Amniotic stem cell (primary cell): Measurements from ENCODE around the gene VPS51.
"Not testable (repeated sequence)": the region's sequence is repeated elsewhere in the genome, so short reads cannot be mapped to it uniquely, and the experiment has no call there.

ENCODE experiments used
- DNase-seq: peaks from one replicate; lab custom pipeline; 2025; lab: John Stamatoyannopoulos, UW

Gene VPS51

DNA sequence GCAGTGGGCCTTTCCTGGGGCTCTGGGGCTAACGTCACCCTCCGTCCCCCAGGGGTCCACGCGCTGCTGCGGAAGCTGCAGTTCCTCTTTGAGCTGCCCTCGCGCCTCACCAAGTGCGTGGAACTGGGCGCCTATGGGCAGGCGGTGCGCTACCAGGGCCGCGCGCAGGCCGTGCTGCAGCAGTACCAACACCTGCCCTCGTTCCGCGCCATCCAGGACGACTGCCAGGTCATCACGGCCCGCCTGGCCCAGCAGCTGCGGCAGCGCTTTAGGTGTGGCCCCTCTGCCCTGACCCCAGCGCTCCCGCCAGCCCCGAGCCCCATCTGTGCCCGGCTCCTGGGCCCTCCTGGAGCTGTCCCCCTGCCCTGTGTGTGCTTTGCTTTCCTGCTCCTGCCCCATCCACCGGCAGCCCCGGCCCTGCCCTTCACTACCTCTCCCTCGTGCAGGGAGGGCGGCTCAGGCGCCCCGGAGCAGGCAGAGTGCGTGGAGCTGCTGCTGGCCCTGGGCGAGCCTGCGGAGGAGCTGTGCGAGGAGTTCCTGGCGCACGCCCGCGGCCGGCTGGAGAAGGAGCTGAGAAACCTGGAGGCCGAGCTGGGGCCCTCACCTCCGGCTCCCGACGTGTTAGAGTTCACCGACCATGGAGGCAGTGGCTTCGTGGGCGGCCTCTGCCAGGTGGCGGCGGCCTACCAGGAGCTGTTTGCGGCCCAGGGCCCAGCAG lies 11.9 kb downstream of the VPS51 start:
- DNase-seq = no peak

DNA sequence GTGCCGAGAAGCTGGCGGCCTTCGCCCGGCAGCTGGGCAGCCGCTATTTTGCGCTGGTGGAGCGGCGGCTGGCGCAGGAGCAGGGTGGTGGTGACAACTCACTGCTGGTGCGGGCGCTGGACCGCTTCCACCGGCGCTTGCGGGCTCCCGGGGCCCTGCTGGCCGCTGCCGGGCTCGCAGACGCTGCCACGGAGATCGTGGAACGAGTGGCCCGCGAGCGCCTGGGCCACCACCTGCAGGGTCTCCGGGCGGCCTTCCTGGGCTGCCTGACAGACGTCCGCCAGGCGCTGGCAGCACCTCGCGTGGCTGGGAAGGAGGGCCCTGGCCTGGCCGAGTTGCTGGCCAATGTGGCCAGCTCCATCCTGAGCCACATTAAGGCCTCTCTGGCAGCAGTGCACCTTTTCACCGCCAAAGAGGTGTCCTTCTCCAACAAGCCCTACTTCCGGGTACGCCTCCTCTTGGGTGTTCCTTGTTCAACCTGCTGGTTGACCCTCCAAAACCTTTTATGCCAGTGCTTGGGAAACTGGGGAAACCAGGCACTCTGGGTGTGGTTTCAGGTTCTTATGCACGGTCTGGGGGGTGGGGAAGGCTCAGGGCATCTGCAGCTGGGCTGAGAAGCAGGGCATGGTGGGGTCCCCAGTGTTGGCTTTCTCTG lies 12.6 kb downstream of the VPS51 start:
- DNase-seq = no peak

DNA sequence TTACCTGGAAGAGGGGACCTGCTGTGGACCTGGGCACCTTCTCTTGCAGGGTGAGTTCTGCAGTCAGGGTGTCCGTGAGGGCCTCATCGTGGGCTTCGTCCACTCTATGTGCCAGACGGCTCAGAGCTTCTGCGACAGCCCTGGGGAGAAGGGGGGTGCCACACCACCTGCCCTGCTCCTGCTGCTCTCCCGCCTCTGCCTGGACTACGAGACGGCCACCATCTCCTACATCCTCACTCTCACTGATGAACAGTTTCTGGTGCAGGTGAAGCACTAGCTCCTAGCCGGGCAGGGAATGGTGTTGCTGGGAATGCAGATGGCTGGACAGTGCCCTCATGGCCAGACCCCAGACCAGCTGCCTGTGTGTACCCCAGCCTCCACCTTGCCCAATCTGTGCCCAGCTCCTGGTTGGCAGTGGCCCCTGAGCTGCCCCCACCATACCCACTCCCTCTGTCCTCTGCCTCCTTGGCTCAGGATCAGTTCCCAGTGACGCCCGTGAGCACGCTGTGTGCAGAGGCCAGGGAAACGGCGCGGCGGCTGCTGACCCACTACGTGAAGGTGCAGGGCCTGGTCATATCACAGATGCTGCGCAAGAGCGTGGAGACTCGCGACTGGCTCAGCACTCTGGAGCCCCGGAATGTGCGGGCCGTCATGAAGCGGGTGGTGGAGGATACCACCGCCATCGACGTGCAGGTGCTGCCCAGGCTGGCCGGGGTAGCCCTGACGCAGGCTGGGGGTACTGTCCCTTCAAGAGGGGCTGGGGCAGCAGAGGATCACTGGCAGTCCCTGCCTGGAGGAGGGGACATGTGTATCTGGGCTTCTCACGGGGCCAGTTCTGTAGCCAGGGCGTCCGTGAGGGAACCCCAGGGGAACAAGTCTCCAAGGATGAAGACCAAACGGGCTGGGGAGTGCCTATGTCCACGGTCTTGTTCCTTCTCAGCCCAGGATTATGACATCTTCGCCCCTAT lies 13.5 kb downstream of the VPS51 start:
- DNase-seq = no peak

DNA sequence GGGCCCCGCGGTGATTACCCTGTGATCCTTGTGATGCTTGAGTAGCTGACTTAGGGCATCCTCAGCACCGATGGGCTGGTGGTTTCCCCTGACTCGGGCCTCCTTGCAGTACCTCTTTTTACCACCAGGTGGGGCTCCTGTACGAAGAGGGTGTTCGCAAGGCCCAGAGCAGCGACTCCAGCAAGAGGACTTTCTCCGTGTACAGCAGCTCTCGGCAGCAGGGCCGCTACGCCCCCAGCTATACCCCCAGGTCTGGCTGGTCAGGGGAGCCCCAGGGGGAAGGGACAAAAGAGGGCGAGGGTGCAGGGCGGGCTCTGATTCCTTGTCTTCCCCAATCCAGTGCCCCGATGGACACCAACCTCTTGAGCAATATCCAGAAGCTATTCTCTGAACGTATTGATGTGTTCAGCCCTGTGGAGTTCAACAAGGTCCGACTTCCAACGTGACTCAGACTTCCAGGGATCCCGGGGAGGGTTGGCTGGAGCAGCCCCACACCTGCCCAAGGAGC lies 14.4 kb downstream of the VPS51 start:
- DNase-seq = peak; percentile 55

DNA sequence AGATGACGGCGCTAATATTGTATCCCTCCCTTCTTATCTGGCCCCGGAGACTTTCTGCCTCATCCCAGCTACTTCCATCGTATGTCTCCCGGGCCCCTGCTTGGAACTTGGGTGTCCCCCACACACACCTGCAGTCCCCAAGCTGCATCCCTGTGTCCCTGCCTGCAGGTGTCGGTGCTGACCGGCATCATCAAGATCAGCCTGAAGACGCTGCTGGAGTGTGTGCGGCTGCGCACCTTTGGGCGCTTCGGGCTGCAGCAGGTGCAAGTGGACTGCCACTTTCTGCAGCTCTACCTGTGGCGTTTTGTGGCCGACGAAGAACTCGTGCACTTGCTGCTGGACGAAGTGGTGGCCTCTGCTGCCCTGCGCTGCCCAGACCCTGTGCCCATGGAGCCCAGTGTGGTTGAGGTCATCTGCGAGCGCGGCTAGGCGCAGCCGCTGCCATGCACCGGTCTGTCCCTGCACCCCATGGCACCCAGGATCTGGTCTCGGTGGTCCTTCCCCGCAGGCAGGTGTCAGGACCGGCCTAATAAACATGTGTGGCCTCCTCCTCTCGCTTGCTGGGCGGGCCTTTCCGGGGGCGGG lies 15.2 kb downstream of the VPS51 start:
- no peak for DNase-seq

DNA sequence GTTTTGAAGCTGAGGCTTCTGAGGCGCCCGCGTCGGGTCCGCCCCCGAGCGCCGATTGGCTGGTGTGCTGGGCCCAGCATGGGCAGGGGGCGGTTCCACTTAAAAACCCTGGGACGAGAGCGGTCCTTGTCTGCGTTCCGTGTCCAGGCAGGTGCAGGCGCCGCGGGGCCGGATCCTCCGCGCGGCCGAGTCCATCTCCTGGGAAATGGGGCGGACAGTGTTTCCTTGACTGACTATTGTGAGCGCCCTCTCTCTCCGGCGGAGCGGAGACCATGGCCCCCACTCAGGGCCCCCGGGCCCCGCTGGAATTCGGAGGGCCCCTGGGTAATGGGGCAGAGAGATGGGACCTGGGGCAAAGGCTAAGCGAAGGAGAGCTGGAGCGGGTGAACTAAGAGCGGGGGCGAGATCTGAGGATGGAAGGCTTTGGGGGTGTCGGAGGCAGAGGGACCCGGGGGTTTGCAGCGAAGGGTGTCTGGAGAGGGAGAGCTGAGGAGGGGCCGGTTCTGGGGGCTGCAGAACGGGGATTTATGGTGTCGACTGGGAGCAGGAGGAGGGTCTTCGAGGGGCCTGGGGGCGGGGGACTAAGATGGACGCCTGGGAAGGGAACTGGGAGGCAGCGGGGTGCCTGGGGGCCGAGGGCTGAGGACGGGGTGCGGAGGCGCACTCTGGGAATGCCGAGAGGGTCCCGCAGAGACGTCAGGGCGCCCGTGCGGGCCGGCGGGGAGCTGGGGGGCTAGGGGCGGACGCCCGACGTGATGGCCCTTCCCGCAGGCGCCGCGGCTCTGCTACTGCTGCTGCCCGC lies 15.9 kb downstream of the VPS51 start, which contains the start of gene TM7SF2:
TSS of gene TM7SF2 (plus strand) at position 129 of the 802 bp plus-strand sequence. CDS start at position 273, 144 bp downstream.
- peak; percentile 70 for DNase-seq

DNA sequence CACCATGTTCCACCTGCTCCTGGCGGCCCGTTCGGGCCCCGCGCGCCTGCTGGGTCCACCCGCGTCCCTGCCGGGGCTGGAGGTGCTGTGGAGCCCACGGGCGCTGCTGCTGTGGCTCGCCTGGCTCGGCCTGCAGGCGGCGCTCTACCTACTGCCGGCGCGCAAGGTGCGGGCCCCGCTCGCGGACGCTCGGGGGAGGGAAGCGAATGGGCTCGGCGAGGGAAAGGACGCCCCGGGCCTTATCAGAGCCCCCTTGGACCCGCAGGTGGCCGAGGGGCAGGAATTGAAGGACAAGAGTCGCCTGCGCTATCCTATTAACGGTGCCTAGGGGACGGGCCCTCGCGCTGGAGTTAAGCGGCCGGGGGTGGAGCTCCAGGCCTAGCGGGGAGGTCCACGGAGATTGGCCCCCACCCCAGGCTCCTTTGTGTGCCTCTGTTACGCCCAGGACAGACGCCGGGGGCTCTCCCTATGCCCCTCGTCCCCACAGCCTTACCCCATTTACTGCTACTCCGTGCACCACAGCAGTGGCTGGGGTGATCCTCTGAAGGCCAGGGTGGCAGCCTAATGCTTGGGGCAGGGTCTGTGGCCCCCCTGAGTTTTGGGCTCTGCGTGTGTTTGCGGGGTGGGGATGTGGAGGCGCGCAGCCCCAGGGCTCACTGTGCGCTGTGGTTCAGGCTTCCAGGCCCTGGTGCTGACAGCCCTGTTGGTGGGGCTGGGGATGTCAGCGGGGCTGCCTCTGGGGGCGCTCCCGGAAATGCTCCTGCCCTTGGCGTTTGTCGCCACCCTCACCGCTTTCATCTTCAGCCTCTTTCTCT lies 16.7 kb downstream of the VPS51 start:
- no peak for DNase-seq

DNA sequence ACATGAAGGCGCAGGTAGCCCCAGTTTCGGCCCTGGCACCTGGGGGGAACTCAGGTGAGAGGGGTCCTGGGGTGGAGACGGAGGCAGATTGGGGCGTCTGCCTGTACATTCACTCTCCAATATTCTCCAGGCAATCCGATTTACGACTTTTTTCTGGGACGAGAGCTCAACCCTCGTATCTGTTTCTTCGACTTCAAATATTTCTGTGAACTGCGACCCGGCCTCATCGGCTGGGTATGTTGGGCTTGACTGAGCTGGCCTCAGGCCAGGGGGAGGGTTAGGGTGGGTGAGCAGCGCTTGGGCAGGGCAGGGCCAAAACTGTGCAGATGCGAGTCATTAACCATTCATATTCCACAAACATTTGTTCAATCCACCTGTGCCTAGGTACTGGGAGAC lies 17.3 kb downstream of the VPS51 start:
- no peak for DNase-seq

DNA sequence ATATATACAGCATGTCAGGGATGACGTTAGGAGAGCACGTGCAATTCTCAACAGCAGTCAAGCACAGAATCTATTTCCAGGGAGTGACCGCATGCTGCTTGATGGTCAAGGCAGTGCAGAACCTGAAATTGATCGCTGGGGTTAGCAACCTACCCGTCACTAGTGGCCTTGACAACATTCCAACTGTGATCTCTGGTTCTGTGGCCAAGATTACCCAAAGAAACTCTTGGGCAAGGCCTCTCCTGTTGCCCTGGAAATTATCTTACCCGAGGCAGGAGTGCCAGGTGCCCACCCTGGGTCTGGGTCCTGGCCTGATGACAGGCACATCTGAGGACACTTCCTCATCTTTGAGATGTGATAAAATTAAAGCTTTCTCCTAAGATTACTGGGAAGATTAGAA lies 17.8 kb downstream of the VPS51 start:
- no peak for DNase-seq

DNA sequence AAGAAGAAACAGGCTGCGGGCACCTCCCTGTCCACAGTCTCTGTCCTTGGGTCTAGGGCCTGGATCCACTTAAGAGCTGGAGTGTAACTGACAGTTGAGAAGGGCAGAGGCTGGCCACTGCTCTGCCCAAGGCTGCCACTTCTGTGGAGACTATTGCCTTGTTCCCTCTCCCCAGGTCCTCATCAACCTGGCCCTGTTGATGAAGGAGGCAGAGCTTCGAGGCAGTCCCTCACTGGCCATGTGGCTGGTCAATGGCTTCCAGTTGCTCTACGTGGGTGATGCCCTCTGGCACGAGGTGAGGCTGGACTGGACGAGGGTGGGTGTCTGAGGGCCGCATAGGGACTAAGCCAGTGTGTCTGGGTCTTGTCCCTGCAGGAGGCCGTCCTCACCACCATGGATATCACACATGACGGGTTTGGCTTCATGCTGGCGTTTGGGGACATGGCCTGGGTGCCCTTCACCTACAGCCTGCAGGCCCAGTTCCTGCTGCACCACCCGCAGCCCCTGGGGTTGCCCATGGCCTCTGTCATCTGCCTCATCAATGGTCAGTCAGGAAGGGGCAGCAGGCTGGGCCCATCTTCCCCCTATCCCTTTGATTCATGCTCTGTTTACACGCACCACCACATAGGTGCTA lies 18.6 kb downstream of the VPS51 start:
- DNase-seq = no peak

DNA sequence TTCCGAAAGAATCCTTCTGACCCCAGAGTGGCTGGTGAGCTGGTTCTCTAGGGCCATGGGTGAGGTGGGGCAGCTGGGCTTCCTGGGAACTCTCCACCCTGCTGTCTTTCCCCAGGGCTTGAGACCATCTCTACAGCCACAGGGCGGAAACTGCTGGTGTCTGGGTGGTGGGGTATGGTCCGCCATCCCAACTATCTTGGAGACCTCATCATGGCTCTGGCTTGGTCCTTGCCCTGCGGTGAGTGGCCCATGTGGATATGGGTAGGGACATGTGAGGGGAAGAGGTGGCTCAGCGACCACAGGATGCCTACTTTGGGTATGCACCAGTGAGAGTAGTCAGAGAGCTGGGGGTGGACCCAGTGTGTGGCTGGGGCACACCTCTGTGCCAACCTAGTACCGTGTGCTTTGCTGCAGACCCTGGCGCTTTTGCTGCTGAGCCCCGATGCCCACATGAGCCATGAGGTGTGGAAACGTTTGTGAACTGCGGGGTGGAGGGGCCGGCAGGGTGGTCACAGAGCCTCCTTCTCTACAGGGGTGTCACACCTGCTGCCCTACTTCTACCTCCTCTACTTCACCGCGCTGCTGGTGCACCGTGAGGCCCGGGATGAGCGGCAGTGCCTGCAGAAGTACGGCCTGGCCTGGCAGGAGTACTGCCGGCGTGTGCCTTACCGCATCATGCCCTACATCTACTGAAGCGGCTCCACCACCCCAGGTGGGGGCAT lies 19.5 kb downstream of the VPS51 start:
- no peak for DNase-seq

DNA sequence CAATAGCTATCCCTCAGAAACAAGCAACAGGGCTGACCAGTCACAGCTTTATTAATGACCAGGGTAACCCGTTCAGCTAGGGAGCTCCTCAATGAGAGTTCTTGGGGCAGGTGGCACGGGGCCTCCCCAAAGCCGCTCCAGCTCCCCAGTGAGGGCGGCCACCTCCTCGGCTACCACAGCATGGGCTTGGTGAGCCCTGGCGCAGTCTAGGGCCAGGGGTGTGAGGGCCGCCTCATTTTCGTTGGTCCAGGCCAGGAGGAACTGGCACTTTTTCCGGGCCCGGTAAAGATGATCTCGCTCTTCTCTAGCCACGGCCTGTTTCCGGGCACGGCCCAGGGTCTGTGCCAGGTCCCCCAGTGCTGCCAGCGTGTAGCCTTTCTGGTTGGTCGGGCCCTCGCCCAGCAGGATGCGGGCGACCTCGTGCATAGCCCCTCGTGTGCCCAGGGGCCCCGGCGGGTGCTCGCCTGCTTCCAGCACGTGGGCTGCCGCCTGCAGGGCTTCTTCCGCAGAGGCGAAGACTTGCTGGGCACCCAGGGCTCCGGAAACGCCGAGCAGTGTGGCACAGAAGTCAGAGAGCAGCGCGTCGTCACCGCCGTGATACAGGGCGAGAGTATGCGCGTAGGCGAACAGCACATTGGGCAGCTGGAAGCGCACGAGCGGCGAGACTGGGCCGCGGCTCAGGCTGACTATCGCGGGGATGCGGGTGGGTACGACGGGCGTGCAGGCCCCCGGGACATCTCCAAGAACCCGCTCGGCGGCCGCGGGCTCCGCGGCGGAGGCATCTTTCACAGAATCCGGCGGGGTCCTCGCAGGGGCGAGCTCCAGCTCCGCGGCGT lies 20.6 kb downstream of the VPS51 start:
- no peak for DNase-seq

DNA sequence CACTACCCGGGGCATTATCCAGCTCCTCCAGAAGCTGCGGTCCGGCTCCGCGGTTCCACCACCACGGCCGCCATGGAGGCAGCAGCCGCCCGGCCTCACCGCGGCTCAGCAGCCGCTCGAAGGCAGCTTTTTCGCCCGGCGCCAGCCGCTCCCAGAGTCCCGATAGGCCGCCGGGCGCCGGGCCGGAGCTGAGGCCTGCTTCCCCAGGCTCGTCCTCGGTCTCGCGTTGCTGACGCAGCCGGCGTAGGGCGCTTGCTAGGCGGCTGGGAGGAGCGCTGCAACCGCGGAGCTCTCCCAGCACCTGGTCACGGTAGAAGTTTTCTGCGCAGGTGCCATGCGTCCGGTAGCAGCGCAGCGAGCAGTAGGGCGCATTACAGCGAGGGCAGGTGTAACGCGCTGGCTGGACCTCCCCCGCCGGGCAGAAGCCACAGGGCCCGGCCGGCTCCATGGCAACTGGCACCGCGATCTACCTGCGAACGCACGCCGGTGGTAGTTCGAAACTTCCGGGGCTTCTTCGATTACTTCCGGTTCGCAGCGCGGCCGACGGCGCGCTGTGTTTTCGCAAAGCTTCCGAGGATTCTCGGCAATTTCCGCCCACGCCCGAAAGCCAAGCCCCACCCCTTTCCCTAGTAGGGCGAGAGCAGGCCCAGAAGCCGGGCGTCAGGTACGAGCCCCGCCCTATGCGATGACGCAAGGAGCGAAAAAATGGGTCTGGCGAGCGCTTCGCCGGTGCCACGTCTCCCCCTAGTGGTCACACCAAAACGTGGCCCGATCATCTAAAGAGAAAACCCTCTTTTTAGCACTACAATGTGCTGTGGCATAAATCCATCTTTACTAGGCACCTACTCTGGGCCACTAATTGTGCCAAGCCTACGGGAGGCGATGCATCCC lies 21.4 kb downstream of the VPS51 start, which contains the start of gene ZNHIT2:
TSS of gene ZNHIT2 (minus strand) at position 496 of the 891 bp plus-strand sequence. CDS start at position 448, 48 bp downstream.
- DNase-seq = peak; percentile 96

DNA sequence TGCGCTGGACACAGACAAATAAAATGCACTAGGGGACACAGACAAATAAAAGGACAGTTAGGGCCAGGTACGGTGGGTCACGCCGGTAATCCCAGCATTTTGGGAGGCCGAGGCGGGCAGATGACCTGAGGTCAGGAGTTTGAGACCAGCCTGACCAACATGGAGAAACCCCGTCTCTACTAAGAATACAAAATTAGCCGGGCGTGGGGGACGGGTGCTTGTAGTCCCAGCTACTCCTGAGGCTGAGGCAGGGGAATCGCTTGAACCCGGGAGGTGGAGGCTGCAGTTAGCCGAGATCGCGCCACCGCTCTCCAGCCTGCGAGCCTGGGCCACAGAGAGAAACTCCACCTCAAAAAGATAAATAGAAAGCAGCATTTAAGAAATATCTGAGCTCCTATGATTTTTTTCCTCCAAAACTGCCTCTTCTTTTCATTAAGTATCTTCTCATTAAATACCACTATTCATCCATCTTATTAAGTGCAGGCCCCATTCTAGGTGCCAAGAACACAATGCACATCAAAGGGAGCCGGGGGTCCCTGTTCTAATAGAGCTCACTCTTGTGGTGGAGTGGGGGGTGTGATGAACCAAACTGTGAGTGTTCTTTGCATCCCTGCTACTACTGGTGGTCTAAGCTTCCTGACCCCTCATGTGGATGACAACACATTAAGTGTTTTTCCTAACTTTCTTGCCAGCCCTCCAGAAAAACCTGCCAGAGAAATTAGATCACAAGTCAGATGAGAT lies 22.3 kb downstream of the VPS51 start:
- DNase-seq = no peak

DNA sequence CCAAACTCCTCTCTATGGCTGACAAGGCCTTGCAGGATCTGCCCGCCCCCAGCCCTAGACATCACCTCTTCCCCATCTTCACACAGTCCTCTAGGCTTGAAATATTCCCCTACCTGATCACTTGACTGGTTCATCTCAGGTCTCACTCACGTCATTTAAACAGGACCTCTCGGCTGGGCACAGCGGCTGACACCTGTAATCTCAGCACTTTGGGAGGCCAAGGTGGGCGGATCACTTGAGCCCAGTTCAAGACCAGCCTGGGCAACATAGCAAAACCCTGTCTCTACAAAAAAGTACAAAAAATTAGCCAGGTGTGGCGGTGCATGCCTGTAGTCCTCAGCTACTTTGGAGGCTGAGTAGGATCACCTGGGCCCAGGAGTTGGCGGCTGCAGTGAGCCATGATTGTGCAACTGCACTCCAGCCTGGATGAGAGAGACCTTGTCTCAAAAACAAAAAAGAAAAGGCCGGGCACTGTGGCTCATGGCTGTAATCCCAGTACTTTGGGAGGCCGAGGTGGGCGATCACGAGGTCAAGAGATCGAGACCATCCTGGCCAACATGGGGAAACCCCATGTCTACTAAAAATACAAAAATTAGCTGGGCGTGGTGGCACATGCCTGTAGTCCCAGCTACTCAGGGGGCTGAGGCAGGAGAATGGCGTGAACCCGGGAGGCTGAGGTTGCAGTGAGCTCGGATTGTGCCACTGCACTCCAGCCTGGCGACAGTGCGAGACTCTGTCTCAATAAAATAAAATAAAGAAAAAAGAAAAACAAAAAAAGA lies 23.1 kb downstream of the VPS51 start:
- not testable (repeated sequence) for DNase-seq

DNA sequence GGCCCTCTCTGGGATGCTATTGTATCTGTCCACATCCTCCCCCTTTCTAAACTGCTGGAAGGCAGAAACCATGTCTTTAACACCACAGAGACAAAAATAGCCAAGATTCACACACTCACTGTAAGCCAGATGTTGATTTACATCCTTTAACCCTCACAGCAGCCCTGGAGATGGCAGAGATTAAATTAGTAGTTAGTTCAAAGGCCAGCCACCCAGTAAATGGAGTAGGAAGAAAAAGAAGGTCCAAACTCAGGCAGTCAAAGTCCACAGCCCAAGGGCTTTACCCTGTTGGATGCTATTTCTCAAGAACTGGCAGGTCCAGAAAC lies 23.6 kb downstream of the VPS51 start:
- no peak for DNase-seq
